Myocyte (in vitro differentiated cells): ENCODE results near the gene COL8A1. TPM values are rescaled to one million over a fixed set of nuclear protein-coding genes. Genes with fewer than 3 reads are reported as not detected.
"Not testable (repeated sequence)": the region's sequence is repeated elsewhere in the genome, so short reads cannot be mapped to it uniquely, and the experiment has no call there.

Experiments used
- DNase-seq: peaks from one replicate; pipeline ENCODE4 v3.0.0-alpha.2; 2012; ENCODE audit warnings: low read depth
- polyA plus RNA-seq: library from polyadenylated mRNA; unstranded; fragments of >200 nt; gene quantifications from one replicate; pipeline ENCODE4 v1.2.1, GENCODE V29; 2012; ENCODE audit warnings: missing spikeins
- total RNA-seq: library from RNA; depleted of rRNA; stranded (reverse); fragments of >200 nt; gene quantifications from 2 replicates; pipeline ENCODE4 v1.2.3, GENCODE V29; 2014

COL8A1 gene
- 31.3 and 34.9 TPM in 2 replicates for total RNA-seq
- polyA plus RNA-seq = 190 TPM

DNA sequence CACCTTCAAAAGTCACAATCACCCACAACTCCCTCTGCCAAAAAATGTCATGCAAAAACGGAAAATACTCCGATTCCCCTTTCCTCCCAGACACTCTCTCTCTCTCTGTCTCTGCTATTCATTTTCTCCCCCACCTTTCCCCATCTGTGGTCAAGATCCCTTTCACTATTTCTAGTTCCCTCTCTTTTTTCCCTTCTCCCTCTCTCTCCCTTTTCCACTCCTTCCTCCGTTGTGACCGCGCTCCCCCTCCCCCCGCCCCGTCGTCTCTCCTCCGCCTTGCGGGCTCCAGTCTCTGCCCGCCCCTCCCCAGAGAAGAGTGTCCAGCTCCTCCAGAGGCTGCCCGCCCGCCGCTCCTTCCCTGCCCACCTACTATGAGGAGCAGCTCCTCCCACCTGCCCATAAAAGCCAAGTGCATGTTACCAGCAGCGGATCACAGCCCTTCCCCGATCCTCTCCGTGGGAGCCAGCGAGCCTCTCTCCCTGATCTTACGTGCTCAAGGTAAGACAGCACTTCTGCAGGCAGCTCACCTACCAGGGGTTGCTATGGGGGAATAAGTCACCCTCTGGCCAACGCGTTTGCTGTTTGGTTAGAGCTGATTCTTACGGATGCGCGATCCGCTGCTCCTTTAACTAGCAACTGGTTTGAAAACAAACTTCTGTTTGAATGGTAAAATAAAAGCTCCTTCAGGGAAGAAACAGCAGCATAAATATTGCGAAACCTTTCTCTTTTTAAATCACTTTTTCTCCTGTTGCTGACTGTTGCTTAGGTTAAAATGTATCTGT lies at the start of gene COL8A1:
Gene COL8A1 (plus strand): TSS at position 428 of the 782 bp plus-strand sequence. CDS start 152,089 bp downstream, outside the sequence.
- peak; percentile 68 for DNase-seq

DNA sequence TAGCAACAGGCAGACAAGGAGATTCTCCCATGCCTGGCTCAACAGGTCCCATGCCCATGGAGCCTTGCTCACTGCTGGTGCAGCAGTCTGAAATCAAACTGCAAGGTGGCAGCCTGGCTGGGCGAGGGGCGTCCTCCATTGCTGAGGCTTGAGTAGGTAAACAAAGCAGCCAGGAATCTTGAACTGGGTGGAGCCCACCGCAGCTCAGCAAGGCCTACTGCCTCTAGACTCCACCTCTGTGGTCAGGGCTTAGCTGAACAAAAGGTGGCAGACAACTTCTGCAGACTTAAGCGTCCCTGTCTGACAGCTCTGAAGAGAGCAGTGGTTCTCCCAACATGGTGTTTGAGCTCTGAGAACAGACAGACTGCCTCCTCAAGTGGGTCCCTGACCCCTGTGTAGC lies 49.2 kb upstream of the COL8A1 start:
- not testable (repeated sequence) for DNase-seq

DNA sequence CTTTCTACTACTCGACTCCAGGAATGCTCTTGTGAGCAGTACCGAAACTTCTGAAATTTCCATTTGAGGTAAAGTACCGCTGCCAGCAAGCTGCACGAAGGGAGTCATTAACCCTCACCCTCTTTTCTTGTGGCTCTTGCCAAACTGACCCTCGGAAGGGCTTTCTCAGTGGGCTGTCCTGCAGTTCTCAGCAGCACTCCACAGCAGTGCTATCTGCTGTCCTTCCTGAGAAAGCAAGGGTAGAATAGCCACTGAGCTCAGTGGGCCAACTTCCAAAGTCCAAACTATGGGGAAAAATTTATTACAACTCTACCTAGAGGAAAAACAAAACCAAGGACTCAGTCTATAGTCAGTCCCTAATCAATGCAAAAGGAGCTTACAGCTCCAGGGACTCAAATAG lies 38.5 kb upstream of the COL8A1 start:
- no peak for DNase-seq

DNA sequence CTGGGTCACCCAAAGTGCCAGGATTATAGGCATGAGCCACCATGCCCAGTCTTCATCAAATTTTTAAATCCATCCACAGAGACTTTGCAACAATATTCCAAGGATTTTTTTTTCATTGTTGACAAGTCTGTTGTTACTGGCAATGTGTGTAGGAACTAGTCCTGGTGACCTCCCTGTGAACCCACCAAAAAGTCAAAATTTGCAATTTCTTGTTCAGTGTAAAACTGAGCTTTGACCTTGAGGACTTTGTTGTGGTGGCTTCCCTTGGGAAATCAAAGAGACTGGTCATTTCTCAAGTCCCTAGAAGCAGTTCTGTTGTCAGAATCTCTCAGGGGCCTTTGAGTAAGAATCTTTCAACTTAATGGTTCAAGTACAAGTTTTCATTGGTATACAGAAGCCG lies 36.9 kb upstream of the COL8A1 start:
- DNase-seq = no peak

DNA sequence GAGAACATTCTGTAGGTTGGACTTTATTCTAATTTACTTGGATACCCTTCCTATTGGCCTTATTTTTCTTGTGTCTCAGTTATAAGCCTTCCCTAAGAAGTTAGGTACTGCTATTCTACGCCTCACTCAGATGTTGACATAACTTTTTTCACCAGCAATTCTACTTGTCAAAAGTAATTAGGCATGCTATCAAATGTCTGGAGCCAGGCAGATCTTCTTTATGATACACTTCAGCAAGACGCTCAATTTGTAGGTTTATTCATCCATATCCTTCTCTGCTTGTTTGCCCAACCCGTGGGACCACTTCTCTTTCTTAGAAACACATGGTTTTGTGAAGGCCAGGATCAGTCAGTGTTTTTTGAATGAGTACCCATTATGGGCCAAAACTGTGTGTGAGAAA lies 36.2 kb upstream of the COL8A1 start:
- no peak for DNase-seq

DNA sequence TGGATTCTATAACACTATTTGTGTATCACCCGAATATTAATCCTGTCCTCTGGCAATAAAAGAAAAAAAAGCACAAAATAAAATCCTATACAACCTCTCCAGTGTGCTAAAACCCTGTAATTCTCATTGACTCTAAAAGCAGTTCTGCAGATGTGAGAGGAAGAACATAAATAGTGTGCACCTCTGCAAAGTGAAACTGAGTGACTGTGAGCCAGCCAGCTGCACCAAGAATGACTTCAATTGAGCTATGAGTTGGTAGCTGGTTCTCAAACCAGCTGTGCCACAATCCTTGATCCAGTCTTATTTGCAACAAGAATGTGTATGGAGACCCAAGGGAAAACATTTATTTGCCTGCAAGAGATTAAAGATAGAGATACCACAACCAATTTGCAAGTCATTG lies 31.2 kb upstream of the COL8A1 start:
- DNase-seq = no peak

DNA sequence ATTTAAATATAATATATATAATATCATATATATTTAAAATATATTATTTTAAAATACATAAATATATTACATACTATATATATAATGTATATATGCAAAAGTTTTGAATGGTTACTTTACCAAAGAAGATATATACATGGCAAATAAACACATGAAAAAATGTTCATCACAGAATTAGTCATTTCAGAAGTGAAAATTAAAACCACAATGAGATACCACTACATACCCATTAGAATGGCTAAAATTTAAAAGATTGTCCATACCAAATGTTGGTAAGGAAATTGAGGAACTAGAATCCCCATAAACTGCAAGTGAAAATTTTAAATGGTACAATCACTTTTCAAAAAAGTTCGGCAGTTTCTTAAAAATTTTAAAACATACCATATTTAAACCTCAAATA lies 23.6 kb upstream of the COL8A1 start:
- no peak for DNase-seq

DNA sequence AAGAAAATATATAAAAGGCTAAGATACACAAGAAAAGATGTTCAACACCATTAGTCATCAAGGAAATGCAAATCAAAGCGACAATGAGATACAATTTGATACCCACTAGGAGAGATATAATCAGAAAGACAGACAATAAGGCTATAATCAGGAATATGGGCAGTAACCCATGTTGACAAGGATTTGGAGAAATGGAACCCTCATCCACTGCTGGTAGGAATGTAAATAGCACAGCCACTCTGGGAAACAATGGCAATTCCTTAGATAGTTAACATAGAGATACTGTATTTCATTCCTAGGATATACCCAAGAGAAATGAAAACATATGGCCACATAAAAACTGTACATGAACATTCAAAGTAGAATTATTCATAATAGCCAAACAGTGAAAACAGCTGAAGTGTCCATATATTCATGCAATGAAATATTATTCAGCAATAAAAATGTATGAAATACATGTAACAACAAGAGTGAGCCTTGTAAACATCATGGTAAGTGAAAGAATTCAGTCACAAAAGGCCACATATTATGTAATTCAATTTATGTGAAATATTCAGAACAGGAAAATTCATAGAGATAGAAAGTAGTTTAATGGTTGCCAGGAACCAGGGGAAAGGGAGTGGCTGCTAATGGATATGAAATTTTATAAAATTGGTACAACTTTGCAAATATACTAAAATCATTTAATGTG lies 18.2 kb upstream of the COL8A1 start:
- no peak for DNase-seq

DNA sequence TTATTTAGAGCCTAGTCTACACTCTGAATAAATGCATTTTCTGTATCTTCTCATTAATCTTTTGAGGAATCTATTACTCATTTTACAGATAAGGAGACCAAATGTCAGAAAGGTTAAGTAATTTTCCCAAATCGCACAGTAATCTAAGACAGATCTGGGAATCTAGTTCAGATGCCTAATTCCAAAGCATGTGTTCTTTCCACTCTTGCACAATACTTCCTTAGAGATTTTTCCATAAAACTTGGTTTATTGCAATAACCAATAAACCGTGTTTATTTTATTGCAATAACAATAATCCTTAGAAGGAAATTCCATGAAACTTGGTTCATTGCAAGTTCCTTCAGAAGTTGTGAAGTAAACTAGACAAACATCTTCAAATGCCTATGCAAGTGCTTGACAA lies 17.4 kb upstream of the COL8A1 start:
- no peak for DNase-seq

DNA sequence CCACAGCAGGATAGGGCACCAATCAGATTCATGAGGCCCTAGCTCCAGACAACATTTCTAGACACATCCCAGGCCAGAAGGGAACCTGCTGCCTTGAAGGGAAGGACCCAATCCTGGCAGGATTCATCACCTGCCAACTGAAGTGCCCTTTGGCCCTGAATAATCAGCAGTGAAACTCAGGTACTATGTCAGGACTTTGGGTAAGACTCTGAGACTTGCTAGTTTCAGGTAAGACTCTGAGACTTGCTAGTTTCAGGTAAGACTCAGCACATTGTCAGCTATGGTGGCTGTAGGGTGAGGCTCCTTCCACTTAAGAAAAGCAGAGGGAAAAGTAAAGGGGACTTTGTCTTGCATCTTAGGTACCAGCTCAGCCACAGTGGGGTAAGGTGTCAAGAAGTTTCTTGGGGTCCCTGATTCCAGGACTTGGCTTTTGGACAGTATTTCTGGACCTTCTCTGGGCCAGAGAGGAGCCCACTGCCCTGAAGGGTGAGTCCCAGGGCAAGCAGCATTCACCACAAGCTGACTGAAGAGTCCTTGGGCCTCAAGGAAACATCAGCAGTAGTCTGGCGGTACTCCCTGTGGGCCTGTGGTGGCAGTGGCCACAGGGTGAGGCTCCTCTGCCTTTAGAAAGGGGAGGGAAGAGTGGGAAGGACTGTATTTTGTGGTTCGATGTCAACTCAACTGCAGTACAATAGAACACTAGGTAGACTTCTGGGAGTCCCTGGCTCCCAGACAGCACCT lies 13.7 kb upstream of the COL8A1 start:
- DNase-seq = peak; percentile 48

DNA sequence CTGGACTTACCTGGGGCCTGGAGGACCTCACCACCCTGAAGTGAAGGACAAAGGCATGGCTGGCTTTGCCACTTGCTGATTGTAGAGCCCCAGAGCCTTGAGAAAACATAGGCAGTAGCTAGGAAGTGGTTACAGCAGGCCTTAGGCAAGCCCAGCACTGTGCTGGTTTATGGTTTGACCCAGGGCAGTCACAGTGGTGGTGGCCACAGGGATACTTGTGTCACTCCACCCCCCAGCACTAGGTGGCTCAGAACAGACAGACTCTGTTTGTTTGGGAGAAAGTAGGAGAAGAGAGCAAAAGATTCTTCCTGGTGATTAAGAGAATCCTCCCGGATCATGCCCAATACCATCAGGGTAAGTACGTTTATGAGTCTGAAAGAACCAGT lies 13.2 kb upstream of the COL8A1 start:
- peak; percentile 33 for DNase-seq

DNA sequence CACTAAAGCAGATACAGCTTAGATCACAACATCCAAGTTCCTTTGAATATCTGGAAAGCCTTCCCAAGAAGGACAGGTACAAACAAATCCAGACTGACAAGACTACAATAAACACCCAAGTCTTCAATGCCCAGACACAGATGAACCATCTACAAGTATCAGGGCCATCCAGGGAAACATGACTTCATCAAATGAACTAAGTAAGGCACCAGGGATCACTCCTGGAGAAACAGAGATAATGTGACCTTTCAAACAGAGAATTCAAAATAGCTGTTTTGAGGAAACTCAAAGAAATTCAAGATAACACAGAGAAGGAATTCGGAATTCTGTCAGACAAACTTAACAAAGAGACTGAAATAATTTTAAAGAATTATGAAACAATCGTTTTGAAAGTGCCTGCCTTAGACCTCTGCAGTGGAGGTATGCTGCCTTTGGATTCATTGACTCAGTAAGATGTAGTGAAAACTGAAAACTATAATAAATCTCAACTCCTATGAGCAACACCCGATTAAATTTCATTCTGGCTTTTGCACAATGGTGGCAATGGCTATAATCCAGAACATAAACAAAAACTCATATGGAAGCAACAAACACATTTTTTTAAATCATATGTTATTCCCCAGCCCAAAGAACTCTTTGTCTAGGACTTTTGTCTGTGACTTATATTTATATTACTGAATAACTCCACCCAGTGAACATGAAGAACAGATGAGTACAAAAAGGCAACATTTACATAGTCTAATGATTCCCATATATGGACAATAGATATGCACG lies 12.6 kb upstream of the COL8A1 start:
- DNase-seq = no peak

DNA sequence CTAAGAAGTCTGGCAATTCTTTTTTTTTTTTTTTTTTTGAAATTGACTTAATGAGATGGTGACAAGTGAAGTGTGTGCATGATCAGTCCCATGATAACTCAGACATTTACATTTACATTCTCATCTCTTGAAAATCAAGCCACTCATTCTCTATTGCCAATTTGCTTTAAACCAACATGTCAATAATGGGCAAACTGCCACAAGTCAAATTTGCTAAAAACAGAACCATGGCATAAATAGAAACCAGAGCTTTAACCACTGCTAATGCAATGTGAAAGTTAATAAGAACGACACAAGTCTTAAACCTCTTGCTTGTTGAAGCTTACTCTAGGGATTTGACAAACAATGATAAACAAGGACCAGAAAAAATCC lies 12.0 kb upstream of the COL8A1 start:
- DNase-seq = no peak

DNA sequence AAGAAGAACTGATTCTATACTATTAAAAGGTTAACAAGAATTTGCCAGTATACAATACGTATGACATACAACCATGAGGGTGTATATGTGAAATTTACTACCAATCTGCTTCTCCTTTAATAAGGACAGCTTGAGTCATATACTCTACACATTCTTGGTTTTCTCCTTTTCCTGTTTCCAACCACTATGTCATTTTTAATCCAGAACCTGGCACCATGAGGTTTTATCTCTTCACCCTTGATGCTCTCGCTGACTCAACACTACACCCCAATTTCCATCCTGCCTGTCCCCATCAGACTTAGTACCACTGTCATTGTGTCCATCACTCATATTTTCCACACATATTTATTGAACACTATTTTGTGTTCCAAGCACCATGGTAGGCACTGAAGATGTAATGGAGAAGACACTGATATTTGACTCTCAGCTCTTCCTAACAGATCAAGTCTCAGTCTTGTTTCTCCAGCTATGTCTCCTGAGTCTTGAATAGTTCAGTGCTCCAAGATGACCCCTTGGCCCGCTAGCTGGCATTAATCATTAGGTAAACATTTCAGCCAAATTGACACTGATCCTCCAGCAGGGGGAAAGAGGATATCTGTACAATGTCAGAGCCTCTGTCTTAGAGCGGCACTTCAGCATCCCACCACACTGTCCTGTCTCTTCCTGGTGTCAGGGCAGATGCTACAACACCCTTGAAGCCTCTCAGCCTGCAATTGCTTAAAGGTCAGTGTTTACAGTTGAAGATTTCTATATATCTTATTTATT lies 11.2 kb upstream of the COL8A1 start:
- DNase-seq = no peak

DNA sequence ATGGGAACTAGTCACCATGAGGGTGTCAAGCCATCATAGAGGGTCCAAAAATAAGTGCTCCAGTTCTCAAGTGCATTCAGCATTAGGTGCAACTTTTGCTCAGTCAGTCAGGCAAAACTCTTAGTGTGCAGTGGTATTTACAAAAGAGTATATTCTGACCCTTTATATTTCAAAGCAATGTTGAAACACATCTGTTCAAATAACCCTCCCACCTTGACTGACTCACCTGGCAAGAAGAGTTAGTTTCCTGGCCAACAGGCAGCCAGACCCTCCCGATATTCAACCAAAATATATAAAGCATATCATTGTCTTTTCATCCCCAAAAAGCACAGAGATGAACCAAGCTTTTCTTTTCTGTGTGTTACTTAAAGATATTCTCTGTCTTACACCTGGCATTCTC lies 7.6 kb upstream of the COL8A1 start:
- DNase-seq = no peak

DNA sequence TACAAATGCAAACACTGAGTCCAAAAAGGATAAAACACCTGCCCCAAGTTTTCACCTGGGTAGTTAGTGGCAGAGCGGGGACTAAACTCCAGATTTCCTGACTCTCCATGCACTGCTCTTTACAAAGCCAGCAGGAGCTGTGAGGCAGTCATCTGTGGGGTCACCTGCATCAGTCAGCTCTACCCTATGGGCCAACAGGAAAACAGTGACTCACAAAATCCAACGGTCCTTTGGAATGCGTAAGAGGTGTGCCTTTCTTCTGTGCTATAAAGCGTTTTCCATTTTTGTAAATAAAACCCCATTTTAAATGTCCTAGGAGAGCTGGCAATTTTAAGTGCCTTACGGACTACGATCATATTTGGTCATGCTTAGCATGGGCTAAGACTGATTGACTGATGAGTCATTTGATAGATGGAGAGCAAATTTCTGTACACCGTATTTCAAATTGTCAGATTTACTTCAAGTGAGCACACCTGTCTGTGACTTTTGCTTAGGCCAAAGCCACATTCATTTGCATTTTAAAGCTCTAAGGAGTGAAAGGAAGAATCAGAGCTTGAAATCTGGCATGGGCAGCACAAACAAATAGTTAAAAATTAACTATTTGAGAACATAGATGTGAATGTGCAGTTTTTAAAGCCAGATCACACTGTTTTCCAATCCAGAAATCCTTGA lies 4.4 kb upstream of the COL8A1 start:
- DNase-seq = no peak

DNA sequence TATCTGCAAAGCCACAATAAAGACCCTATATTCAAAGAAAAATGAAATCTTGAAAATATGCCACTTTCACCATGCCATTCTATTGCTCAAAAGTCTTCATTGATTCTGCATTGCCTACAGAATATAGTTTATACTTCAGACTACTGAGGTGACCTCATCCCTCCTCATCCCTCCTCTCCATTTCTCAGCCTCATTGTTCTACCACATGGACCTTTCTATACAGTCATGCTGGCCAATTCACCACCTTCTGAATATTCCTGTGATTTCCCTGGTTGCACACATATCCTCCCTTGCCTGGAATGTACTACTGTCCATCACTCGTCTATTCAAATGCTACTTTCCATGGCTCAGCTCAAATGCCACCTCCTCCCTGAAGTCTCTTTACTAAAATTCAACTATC lies 3.5 kb upstream of the COL8A1 start:
- no peak for DNase-seq

DNA sequence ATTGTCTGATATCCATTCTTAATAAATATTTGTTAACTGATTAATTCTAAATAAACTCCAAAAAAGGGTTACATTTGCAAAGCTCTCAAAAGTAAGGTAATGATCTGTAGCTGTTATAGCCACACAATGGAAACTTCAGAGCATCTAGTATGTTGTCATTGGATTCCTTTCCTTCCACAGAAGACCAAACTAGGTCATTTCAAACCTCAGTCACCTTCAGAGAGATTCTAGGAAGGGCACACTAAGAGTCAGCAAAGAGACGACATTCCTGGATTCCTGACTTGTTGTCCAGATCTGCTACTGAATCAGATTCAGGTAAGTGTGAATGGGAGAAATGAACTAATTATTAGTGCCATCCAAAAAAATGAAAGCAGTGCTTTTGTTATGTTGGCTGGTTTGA lies 3.0 kb upstream of the COL8A1 start:
- no peak for DNase-seq

DNA sequence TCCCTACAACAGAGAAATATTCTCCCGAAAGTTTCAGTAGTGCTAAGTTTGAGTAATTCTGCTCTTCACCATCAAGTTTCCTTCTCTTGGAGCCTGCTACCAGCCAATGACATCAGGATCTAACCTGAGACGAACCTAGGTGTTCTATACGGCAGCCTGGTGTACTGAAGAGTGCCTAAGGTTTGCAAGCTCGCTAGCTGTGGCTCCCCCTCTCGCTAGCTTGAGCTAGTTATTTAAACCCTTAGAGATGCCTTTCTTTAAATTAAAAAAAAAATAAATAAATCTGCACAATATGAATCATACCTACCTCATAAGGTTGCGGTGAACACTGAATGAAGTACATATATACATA lies 1.4 kb upstream of the COL8A1 start:
- DNase-seq = no peak
